Measurements from ENCODE around the gene PCDHA6.

DNA sequence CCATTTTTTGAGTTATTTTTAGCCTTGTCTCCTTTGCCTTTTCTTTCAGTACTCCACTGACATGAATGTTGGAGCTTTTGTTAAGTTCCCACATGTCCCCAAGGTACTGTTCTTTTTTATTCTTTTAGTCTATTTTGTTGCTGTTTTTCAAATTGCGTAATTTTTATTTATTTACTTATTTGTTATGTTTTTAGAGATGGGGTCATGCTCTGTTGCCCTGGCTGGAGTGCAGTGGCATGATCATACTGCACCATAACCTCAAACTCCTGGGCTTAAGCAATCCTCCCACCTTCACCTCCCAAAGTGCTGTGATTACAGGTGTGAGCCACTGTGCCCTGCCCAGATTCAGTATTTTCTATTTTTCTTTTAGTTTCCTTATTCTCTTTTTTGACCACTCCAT is 47.2 kb upstream of the PCDHA6 start:
- TF ChIP-seq, protein P1, sequence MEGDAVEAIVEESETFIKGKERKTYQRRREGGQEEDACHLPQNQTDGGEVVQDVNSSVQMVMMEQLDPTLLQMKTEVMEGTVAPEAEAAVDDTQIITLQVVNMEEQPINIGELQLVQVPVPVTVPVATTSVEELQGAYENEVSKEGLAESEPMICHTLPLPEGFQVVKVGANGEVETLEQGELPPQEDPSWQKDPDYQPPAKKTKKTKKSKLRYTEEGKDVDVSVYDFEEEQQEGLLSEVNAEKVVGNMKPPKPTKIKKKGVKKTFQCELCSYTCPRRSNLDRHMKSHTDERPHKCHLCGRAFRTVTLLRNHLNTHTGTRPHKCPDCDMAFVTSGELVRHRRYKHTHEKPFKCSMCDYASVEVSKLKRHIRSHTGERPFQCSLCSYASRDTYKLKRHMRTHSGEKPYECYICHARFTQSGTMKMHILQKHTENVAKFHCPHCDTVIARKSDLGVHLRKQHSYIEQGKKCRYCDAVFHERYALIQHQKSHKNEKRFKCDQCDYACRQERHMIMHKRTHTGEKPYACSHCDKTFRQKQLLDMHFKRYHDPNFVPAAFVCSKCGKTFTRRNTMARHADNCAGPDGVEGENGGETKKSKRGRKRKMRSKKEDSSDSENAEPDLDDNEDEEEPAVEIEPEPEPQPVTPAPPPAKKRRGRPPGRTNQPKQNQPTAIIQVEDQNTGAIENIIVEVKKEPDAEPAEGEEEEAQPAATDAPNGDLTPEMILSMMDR (IDR thresholded peaks at IDR 0.05; ENCODE audit: low read depth, low read length), result no peak
- no peak for TF ChIP-seq POLR2A (IDR thresholded peaks at IDR 0.05; ENCODE audit: extremely low read depth, insufficient read length)
- TF ChIP-seq MYC (IDR thresholded peaks at IDR 0.05; ENCODE audit: low read depth, low read length), result no peak
